ENCODE data around the gene SAMD3.
"Not testable (repeated sequence)": the region's sequence is repeated elsewhere in the genome, so short reads cannot be mapped to it uniquely, and the experiment has no call there.

The SAMD3 gene

GRCh38 chr6:130173377-130174004 lies 49.3 kb downstream of the SAMD3 start:
- DNase-seq (ENCODE audit: low read depth) = not testable (repeated sequence)

GRCh38 chr6:130170160-130170559 lies 52.6 kb downstream of the SAMD3 start:
- DNase-seq (ENCODE audit: low read depth) = not testable (repeated sequence)

- peak; percentile 97 for DNase-seq (ENCODE audit: low read depth)
Observed at GRCh38 chr6:130167655-130168054, 55.1 kb downstream of the SAMD3 start.

GRCh38 chr6:130164251-130164650 lies 58.5 kb downstream of the SAMD3 start:
- DNase-seq (ENCODE audit: low read depth) = peak; percentile 80

GRCh38 chr6:130163266-130163665 lies 59.5 kb downstream of the SAMD3 start:
- DNase-seq (ENCODE audit: low read depth) = no peak

GRCh38 chr6:130162421-130162820 lies 60.3 kb downstream of the SAMD3 start:
- DNase-seq (ENCODE audit: low read depth) = no peak

- no peak for DNase-seq (ENCODE audit: low read depth)
Observed at GRCh38 chr6:130161683-130162404, 60.9 kb downstream of the SAMD3 start.

- DNase-seq (ENCODE audit: low read depth) = no peak
Observed at GRCh38 chr6:130159956-130160355, 62.8 kb downstream of the SAMD3 start.

- DNase-seq (ENCODE audit: low read depth) = no peak
Observed at GRCh38 chr6:130158548-130158947, 64.2 kb downstream of the SAMD3 start.

- peak; percentile 65 for DNase-seq (ENCODE audit: low read depth)
Observed at GRCh38 chr6:130158056-130158455, 64.7 kb downstream of the SAMD3 start.

GRCh38 chr6:130156908-130157307 lies 65.8 kb downstream of the SAMD3 start:
- no peak for DNase-seq (ENCODE audit: low read depth)

GRCh38 chr6:130152908-130153510 lies 69.7 kb downstream of the SAMD3 start:
- peak; percentile 59 for DNase-seq (ENCODE audit: low read depth)

- no peak for DNase-seq (ENCODE audit: low read depth)
Observed at GRCh38 chr6:130150906-130151305, 71.8 kb downstream of the SAMD3 start.

GRCh38 chr6:130149016-130149415 lies 73.7 kb downstream of the SAMD3 start:
- DNase-seq (ENCODE audit: low read depth) = not testable (repeated sequence)

- no peak for DNase-seq (ENCODE audit: low read depth)
Observed at GRCh38 chr6:130148181-130148580, 74.6 kb downstream of the SAMD3 start.

GRCh38 chr6:130147111-130147510 lies 75.6 kb downstream of the SAMD3 start:
- DNase-seq (ENCODE audit: low read depth) = peak; percentile 83

GRCh38 chr6:130143709-130144108 lies 79.0 kb downstream of the SAMD3 start:
- peak; percentile 39 for DNase-seq (ENCODE audit: low read depth)

- DNase-seq (ENCODE audit: low read depth) = peak; percentile 77
Observed at GRCh38 chr6:130140084-130140483, 82.7 kb downstream of the SAMD3 start.

GRCh38 chr6:130138909-130139242 lies 83.9 kb downstream of the SAMD3 start:
- no peak for DNase-seq (ENCODE audit: low read depth)

GRCh38 chr6:130138116-130138908 lies 84.4 kb downstream of the SAMD3 start:
- no peak for DNase-seq (ENCODE audit: low read depth)

- no peak for DNase-seq (ENCODE audit: low read depth)
Observed at GRCh38 chr6:130136798-130137197, 86.0 kb downstream of the SAMD3 start.

GRCh38 chr6:130134582-130134981 lies 88.2 kb downstream of the SAMD3 start:
- DNase-seq (ENCODE audit: low read depth) = no peak

- no peak for DNase-seq (ENCODE audit: low read depth)
Observed at GRCh38 chr6:130132286-130132701, 90.5 kb downstream of the SAMD3 start.

Measured in amniotic epithelial cell (primary cell).